Glomerular visceral epithelial cell (primary cell): ENCODE results near the gene DPP8.
"Not testable (repeated sequence)": the region's sequence is repeated elsewhere in the genome, so short reads cannot be mapped to it uniquely, and the experiment has no call there.

ENCODE experiments used
- DNase-seq: peaks from one replicate; pipeline ENCODE4 v3.0.0-alpha.2; 2016; ENCODE audit errors: extremely low spot score

DPP8 gene

DNA sequence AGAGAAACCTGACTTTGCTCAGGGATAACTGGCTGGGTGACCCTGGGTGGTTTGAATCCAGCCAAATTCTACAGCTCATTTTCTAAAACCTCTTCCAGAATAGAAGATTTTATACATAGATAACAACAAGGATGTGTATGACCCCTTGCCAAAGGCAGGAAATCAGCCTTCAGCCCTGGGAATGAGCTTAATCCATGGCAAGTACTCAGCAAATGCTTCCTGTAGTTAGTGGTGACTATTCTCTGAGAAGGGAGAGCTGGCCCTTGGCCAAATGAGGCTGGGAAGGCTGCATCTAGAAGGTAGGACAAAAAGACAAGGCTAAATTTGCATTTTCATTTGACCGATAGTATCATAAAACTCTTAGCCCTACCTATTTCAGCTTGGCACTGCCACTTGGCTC lies 8.1 kb upstream of the DPP8 start:
- DNase-seq: peak; percentile 13

DNA sequence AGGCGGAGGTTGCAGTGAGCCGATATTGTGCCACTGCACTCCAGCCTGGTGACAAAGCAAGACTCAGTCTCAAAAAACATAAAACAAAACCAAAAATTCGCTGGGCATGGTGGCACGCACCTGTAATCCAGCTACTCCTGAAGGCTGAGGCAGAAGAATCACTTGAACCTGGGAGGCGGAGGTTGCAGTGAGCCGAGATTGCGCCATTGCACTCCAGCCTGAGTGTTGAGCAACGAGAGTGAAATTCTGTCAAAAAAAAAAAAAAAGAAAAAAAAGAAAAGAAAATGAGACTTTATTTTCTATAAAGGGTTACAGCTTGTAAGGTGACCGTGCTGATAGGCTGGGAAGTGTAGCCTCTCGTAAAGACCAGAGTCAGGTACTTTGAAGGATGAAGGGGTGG lies 6.7 kb upstream of the DPP8 start:
- no peak for DNase-seq

DNA sequence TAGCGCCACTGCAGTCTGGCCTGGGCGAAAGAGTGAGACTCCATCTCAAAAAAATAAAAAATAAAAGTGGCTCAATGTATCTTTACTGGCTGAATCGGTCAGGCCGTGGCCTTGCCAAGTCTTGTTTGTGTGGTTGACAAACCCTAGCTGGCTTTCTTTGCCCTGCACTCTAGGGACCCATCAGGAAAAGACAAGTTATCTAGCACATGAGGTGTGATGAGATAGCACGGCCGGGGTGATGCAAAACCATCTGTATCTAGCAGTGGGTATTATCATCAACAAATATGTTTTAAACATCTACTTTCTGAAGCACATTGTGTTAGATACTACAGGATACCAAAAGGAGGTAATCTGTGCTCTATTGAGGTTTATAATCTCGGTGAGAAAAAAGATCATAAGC lies 3.9 kb upstream of the DPP8 start:
- no peak for DNase-seq

DNA sequence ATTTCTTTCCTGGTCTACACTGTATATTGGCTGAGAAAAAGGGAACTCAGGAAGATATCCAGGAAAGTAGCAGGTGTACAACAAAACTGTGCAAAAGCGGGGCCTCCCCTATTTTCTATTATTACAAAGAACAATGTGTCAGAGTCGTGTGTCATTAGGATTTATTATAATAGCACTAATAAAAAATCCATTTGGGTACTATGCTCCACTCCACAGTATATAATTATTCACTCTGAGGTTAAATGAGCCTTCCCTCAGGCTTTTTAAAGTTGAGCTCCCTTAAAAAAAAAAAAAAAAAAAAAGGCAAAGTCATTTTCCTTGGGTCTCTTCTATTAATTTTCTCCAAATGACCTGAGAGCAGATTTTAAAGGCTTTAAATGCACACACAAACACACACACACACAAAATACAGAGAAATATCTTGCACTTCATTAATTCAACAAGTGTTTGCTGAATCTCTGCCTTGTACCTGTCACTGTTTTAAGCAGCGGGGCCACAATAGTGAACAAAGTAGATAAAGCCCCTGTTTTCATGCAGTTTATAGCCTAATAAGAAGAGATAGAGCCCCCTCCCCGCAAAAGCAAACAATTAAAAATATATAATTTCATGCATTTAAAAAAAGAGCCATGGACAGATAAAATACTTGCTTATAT lies 1.3 kb upstream of the DPP8 start:
- DNase-seq: no peak

GRCh38 chr15:65517866-65518207 lies 348 bp upstream of the DPP8 start:
- DNase-seq: no peak

DNA sequence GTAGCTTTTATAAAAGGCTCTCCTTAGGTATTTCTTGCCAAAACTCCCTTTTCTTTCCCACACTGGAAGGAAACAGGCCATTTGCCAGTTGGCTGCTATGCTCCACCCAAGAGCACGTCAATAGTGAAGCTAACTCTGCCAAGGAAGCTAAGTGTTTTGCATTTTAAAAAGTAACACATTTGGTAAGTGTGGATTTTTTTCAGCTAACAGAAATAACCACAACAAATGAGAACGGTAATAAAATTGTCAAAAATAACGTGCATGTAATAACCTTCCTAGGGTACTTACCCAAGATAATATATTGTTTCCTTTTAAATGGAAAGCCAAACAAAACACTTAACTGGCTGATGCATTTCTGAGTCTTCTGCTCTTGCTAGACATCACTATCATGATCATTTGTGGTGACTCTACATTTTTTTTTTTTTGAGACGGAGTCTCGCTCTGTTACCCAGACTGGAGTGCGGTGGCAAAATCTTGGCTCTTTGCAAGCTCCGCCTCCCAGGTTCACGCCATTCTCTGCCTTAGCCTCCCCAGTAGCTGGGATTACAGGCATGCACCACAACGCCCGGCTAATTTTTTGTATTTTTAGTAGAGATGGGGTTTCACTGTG lies 4.6 kb downstream of the DPP8 start:
- DNase-seq: no peak

- DNase-seq: no peak
Measured at GRCh38 chr15:65512189-65512588, 5.3 kb downstream of the DPP8 start.

GRCh38 chr15:65509321-65509720 lies 8.2 kb downstream of the DPP8 start:
- DNase-seq: no peak

DNA sequence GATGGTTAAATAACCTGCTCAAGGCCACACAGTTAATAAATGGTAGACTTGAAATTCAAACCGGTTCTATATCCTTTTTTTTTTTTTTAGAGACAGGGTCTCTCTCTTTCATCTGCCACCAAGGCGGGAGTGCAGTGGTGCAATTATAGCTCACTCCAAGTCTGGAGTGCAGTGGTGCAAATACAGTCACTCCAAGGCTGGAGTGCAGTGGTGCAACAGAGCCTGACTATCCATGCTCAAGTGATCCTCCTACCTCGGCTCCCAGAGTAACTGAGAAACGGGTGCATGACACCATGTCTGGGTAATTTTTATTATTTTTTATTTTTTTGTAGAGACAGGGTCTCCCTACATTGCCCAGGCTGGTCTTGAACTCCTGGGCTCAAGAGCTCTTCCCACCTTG lies 23.4 kb downstream of the DPP8 start:
- no peak for DNase-seq

- no peak for DNase-seq
Measured at GRCh38 chr15:65484876-65485275, 32.6 kb downstream of the DPP8 start.

DNA sequence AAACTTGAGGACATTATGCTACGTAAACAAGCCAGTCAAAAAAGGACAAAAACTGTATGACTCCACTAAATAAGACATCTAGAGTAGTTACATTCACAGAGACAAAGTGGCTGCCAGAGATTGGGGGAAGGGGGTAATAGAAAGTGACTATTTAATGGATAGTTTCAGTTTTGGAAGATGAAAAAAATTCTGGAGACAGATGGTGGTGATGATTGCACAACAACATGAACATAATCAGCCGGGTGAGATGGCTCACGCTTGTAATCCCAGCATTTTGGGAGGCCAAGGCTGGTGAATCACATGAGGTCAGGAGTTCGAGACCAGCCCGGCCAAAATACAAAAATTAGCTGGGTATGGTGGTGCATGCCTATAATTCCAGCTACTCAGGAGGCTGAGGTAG lies 40.6 kb downstream of the DPP8 start:
- no peak for DNase-seq

DNA sequence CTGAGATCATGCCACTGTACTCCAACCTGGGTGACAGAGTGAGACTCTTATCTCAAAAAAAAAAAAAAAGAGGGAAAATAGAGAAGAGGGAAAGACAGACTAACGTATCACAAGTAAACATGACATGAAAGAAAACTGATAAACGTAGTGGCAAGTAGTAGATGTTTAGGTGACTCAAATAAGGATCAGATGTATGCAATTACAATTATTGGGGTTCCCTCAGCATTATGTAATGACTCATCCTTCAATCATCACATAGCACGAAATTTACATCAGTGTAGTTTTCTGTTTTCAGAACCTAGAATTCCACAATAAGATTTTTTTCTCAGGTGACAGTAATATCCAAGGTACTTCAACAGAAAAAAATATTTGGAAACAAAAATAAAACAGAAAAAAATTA lies 46.6 kb downstream of the DPP8 start:
- DNase-seq: no peak

DNA sequence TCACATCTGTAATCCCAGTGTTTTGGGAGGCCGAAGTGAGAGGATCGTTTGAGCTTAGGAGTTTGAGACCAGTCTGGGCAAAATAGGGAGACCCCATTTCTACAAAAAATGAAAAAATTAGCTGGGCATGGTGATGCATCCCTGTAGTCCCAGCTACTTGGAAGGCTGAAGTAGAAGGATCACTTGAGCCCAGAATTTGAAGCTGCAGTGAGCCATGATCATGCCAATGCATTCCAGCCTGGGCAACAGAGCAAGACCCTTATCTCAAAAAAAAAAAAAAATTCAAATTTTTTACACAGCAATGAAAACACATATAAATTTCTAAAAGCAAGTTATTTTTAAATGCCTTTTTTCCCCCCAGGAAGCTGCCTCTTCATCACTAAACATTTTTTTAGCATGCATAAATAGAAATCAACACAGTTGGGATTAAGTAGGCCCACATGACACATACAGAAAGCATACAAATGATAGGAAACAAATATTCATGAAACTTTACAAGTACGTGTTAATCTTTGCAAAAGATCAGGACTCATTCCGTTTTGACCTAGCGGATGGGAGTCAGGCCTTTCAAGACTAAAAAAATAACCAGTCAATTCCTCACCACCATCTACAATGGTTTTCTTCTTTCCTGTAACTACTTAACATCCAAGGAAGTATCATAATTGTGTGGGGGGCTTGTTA lies 49.1 kb downstream of the DPP8 start:
- no peak for DNase-seq

- no peak for DNase-seq
Measured at GRCh38 chr15:65466901-65467300, 50.6 kb downstream of the DPP8 start.

DNA sequence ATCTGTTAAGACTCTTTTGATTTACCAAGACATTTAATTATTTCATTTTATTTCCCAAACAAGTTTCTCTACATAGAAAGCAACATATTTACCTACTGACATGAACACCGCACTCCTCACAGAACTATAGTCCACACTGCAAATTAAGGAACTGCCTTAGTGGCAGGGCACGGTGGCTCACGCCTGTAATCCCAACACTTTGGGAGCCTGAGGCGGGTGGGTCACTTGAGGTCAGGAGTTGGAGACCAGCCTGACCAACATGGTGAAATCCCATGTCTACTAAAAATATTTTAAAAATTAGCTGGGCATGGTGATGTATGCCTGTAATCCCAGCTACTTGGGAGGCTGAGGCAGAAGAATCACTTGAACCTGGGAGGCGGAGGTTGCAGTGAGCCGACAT lies 54.4 kb downstream of the DPP8 start:
- DNase-seq: not testable (repeated sequence)

GRCh38 chr15:65460741-65461347 lies 56.6 kb downstream of the DPP8 start:
- DNase-seq: no peak

DNA sequence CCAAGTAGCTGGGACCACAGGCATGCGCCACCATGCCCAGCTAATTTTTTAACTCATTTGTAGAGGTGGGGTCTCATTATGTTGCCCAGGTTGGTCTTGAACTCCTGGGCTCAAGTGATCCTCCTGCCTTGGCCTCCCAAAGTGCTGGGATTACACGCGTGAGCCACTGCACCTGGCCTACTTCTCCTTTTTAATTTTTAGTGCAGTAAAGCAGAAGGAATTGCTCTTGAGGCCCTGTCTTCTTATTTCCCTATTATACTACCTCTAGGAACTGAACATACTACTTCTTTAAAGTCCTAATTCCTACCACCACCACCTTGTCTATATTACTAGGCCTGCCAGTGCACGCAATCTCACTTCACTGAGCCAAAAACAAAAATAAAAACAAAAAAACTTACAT lies 62.2 kb downstream of the DPP8 start:
- DNase-seq: not testable (repeated sequence)

GRCh38 chr15:65451989-65452388 lies 65.5 kb downstream of the DPP8 start:
- no peak for DNase-seq

GRCh38 chr15:65450556-65450955 lies 66.9 kb downstream of the DPP8 start:
- DNase-seq: no peak

DNA sequence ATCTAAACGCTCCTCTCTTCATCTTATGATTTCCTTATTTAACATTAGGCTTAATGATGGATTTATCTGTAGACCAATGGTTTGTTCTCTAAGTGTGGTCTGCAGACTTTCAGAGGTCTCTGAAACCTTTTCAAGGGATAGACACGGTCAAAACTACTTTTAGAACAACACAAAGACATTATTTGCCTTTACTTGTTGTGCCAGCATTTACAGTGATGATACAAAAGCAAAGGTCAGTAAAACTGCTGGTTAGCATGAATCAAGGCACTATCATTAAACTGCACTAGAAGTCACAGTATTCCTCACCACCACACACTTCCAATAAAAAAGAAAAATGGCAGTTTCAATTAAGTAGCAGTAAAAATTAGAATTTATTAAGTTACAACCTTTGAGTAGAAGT lies 70.3 kb downstream of the DPP8 start:
- no peak for DNase-seq

- no peak for DNase-seq
Measured at GRCh38 chr15:65434201-65434600, 83.3 kb downstream of the DPP8 start.

GRCh38 chr15:65431731-65432130 lies 85.8 kb downstream of the DPP8 start:
- no peak for DNase-seq

- no peak for DNase-seq
Measured at GRCh38 chr15:65426216-65426853, 91.2 kb downstream of the DPP8 start.
